ENCODE data around the gene NUDT19.

NUDT19 gene

DNA sequence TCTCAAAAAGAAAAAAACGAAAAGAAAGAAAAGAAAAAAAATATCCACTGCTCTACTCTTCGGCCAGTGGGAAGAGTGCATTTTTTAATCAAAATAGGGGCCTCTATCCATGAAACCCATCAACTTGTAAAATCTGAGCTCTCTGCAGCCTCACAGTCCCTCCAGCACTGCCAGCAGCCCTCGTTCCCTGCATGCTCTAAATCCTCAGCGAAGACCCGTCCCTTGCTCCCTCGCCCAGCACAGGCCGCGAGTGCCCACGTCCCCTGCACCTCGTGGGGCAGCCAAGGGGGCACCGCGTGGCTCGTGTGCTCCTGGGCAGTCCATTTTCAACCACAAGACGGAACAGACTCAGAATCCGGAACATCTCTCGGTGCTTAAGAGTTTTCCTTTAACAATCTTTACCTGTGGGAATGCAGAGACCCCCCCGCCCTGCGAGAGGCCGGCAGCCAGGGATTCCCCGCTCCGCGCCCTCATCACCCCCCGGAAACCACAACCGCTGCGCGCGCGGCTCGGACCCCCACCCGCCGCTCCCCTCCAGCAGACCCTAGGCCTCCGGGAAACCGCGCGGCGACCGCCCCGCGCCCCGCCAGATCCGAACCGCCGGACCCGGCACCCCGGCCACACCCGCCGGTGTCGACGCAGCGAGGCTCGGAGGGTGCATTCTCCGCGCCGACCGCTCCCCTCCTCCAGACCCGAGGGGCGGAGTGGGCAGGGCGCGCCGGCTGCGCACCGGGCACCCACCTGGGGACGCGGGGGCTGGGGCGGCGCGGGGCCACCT lies 17.3 kb upstream of the NUDT19 start (continued):
- TF ChIP-seq, protein P1, sequence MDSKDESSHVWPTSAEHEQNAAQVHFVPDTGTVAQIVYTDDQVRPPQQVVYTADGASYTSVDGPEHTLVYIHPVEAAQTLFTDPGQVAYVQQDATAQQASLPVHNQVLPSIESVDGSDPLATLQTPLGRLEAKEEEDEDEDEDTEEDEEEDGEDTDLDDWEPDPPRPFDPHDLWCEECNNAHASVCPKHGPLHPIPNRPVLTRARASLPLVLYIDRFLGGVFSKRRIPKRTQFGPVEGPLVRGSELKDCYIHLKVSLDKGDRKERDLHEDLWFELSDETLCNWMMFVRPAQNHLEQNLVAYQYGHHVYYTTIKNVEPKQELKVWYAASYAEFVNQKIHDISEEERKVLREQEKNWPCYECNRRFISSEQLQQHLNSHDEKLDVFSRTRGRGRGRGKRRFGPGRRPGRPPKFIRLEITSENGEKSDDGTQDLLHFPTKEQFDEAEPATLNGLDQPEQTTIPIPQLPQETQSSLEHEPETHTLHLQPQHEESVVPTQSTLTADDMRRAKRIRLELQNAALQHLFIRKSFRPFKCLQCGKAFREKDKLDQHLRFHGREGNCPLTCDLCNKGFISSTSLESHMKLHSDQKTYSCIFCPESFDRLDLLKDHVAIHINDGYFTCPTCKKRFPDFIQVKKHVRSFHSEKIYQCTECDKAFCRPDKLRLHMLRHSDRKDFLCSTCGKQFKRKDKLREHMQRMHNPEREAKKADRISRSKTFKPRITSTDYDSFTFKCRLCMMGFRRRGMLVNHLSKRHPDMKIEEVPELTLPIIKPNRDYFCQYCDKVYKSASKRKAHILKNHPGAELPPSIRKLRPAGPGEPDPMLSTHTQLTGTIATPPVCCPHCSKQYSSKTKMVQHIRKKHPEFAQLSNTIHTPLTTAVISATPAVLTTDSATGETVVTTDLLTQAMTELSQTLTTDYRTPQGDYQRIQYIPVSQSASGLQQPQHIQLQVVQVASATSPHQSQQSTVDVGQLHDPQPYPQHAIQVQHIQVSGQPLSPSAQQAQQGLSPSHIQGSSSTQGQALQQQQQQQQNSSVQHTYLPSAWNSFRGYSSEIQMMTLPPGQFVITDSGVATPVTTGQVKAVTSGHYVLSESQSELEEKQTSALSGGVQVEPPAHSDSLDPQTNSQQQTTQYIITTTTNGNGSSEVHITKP (tag by site-specific recombination; IDR thresholded peaks at IDR 0.05) = peak; percentile 94
- peak; percentile 90 for TF ChIP-seq GLIS1 (tag by site-specific recombination; IDR thresholded peaks at IDR 0.05)

DNA sequence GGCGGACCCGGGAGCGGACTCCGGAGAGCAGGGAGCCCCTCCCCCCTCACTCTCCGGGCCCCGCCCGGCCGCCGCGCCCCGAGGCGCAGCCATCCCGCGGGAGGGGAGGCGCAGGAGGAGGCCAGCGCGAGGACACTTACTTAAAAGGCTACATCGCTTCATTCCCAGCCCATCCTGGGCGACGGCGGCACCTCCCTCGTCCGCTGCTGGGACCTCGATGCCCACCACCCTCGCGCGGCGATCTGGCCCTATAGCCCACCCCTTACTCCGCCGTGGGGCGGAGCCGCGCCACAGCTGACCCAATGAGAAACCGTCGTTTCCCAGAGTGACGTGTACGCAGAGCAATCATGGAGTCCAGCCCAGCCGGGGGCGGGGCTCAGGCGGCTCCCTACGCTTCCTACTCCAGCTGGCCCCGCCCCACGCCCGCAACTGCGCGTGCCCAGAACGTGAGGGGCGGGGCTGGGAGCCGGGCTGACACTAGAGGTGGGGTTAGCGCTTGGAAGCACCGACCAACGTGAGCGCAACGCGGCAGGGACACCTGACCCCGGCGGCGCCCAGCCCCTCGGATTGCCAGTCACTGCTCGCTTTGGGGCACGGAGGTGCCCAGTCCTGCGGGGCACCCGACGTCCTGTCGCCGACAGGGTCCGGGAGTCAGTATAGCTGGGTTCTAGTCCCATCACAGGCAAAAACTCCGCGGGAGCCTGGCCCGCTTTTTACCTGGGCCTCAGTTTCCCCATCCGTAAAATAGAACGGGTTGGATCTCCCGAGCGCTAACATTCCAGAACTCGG lies 16.5 kb upstream of the NUDT19 start, which contains the start of gene ANKRD27:
Gene ANKRD27, minus strand, starts transcription at position 250 of the 789 bp plus-strand sequence. CDS start 16,165 bp downstream, outside the sequence.
- Histone ChIP-seq H3K4me3 (ENCODE audit: low read depth, low read length) (peak within 1 kb of the TSS; percentile 75), H3K4me1 (ENCODE audit: control insufficient read depth, insufficient read depth, low read length) (peaks cover 26% of the 10 kb centered on the region), H3K9me3 (ENCODE audit: control insufficient read depth, insufficient read depth, low read depth, low read length) (no peaks in the 10 kb centered on the region), H3K27ac (ENCODE audit: extremely low read depth, low read depth, low read length) (peak within 1 kb of the TSS; percentile 82), H3K36me3 (ENCODE audit: control insufficient read depth in 2 of 2, insufficient read depth in 1 of 2, low read length in 2 of 2) (peaks cover 0 to 13% of the 10 kb centered on the region in 2 experiments; a peak in 1 of 3 replicates)
- ChIA-PET CTCF (interaction anchor here (0.6 to 3.1 kb wide), 3 partner anchors 16 to 70 kb away, joined by 3 to 16 read pairs (median 3); partner anchors contain the start of gene NUDT19), POLR2A (interaction anchor here (0.5 to 4.0 kb wide), 15 partner anchors 11 to 1687 kb away, joined by 3 to 44 read pairs (median 4); partner anchors contain the start of genes CEP89, DPY19L3, FAAP24 and NUDT19)
- TF ChIP-seq SALL2 (tag by site-specific recombination; IDR thresholded peaks at IDR 0.05; ENCODE audit: borderline replicate concordance) (no peak), ZNF350 (tag by site-specific recombination; IDR thresholded peaks at IDR 0.05) (no peak), GLI2 (tag by site-specific recombination; IDR thresholded peaks at IDR 0.05; ENCODE audit: borderline replicate concordance, low read depth) (no peak; the same call in 1 of the 2 replicates), GFI1B (tag by site-specific recombination; IDR thresholded peaks at IDR 0.05) (no peak), ZNF202 (tag by site-specific recombination; IDR thresholded peaks at IDR 0.05; ENCODE audit: borderline replicate concordance) (no peak), ZNF529 (tag by site-specific recombination; IDR thresholded peaks at IDR 0.05; ENCODE audit: insufficient replicate concordance) (no peak), HOXC10 (CRISPR knock-in tag; IDR thresholded peaks at IDR 0.05) (no peak), REPIN1 (tag by site-specific recombination; IDR thresholded peaks at IDR 0.05; ENCODE audit: low read depth) (no peak), ZNF169 (tag by site-specific recombination; IDR thresholded peaks at IDR 0.05) (no peak), ZNF837 (tag by site-specific recombination; IDR thresholded peaks at IDR 0.05) (no peak), KLF10 (tag by site-specific recombination; IDR thresholded peaks at IDR 0.05) (peak; percentile 85), ZFP41 (tag by site-specific recombination; IDR thresholded peaks at IDR 0.05; ENCODE audit: borderline replicate concordance) (no peak)
- TF ChIP-seq, protein P2, sequence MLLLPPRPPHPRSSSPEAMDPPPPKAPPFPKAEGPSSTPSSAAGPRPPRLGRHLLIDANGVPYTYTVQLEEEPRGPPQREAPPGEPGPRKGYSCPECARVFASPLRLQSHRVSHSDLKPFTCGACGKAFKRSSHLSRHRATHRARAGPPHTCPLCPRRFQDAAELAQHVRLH (tag by site-specific recombination; IDR thresholded peaks at IDR 0.05) = 0 out of 2 replicates have a peak, but pooled peaks have one; percentile 13
- TF ChIP-seq, protein P3, sequence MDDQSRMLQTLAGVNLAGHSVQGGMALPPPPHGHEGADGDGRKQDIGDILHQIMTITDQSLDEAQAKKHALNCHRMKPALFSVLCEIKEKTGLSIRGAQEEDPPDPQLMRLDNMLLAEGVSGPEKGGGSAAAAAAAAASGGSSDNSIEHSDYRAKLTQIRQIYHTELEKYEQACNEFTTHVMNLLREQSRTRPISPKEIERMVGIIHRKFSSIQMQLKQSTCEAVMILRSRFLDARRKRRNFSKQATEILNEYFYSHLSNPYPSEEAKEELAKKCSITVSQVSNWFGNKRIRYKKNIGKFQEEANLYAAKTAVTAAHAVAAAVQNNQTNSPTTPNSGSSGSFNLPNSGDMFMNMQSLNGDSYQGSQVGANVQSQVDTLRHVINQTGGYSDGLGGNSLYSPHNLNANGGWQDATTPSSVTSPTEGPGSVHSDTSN (CRISPR knock-in tag; IDR thresholded peaks at IDR 0.05) = peak; percentile 97
- TF ChIP-seq, protein P4, sequence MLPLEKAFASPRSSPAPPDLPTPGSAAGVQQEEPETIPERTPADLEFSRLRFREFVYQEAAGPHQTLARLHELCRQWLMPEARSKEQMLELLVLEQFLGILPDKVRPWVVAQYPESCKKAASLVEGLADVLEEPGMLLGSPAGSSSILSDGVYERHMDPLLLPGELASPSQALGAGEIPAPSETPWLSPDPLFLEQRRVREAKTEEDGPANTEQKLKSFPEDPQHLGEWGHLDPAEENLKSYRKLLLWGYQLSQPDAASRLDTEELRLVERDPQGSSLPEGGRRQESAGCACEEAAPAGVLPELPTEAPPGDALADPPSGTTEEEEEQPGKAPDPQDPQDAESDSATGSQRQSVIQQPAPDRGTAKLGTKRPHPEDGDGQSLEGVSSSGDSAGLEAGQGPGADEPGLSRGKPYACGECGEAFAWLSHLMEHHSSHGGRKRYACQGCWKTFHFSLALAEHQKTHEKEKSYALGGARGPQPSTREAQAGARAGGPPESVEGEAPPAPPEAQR (tag by site-specific recombination; IDR thresholded peaks at IDR 0.05) = no peak
- TF ChIP-seq, protein P5, sequence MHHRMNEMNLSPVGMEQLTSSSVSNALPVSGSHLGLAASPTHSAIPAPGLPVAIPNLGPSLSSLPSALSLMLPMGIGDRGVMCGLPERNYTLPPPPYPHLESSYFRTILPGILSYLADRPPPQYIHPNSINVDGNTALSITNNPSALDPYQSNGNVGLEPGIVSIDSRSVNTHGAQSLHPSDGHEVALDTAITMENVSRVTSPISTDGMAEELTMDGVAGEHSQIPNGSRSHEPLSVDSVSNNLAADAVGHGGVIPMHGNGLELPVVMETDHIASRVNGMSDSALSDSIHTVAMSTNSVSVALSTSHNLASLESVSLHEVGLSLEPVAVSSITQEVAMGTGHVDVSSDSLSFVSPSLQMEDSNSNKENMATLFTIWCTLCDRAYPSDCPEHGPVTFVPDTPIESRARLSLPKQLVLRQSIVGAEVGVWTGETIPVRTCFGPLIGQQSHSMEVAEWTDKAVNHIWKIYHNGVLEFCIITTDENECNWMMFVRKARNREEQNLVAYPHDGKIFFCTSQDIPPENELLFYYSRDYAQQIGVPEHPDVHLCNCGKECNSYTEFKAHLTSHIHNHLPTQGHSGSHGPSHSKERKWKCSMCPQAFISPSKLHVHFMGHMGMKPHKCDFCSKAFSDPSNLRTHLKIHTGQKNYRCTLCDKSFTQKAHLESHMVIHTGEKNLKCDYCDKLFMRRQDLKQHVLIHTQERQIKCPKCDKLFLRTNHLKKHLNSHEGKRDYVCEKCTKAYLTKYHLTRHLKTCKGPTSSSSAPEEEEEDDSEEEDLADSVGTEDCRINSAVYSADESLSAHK (tag by site-specific recombination; IDR thresholded peaks at IDR 0.05) = 0 out of 2 replicates have a peak, but pooled peaks have one; percentile 26

All from HEK293 (cell line).